ENCODE data around the gene MMP26.
"Not testable (repeated sequence)": the region's sequence is repeated elsewhere in the genome, so short reads cannot be mapped to it uniquely, and the experiment has no call there.

MMP26 gene

DNA sequence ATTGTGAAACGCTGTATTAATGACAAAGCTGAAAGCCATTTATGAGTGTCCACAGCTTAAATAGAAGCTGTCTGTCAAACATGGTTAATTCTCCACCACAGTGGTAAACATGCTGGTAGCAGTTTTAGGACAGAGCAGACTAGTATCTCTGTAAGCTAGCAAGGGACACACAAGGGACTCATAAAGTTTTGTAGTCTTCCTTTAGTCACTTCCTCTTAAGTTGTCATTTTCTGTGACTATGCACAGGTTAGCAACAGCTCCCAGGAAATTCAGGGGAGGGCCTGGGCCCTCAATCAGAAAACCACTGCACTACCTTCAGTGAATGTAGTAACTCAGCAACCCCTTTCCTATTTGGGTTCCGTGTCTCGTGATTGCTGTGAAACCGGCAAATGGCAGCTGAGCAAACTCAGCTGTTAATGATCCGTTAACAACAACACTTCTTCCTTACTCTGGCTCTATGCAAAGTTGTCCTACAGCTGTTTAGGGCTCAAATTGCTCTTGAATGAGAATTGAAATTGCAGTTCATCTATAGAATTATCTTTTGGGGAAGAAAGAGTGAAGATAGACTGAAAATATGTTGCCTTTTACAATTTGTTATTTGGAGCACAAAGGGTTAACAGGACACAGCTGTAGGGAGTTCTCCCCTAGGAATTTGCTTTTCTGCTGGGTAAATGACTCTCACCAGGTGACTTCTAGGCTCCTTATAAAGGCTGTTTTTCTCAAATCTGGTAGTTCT, at the start of gene MMP26:
Gene MMP26, plus strand, starts transcription at position 731 of the 736 bp plus-strand sequence.
- DNase-seq, result no peak

DNA sequence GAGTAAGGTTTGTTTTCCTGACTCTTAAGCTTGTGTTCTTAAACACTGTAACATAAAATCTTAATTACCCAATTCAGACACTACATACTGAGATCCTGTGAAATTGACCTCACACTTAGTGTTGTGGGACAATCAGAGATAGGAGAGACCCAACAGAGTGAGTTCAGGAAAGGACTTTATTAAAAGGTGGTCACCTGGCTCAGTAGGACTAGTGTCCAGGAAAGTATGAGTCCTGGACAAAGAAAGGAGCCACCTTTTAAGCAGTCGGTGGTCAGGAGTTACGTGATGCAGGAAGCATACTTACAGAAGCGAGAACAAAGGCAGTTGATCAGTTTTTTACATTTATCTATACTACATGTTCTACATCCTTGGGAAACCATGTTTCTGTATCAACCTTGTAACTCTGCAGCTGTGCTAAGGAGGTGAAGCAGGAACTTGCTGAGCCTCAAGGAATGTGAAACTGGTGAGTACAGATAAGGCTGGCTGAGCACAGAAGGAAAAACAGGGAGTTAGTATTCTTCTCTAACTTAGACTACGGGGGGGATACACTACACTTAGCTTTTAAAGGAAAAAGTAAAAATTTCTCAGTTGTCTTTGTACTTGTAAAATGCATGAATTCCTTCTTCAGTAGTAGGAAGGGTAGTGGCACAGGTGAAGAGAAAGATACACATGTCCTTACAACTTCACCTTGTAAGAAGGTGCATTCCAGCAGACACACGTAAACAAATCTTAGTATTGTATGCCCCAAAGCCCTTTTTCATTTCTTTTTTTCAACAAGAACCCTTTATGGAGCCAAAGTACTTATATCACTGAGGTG, 45.7 kb upstream of the MMP26 start:
- no peak for DNase-seq

DNA sequence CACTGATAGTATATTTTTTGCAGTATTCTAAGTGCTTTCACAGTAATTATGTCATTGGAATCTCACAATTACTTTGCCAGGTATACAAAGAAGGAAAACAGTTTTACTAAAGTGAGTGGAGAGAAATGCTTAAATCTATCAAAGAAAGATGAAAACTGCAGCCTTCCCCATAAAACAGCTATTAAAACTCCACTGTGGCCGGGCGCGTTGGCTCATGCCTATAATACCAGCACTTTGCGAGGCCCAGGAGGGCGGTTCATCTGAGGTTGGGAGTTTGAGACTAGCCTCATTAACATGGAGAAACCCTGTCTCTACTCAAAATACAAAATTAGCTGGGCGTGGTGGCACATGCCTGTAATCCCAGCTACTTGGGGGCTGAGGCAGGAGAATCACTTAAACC, 41.7 kb upstream of the MMP26 start:
- no peak for DNase-seq

DNA sequence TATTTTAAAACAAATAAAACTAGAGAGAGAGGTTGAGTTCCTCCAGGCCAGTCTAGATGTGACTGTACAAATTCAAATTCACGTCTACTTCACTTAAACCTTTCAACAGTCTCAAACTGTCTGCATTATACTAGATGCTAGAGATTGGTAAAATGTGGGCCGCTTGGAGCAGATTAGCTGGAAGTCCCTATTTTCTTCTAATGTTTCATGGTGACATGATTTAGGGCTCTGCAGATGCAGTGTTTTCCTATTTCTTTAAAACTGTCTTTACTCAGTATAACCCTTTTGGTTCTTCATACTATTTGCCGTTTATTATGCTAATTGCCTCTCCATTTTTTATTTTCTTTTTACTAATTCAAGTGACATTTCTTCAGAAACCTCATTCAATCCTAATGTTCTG, 40.4 kb upstream of the MMP26 start:
- no peak for DNase-seq

DNA sequence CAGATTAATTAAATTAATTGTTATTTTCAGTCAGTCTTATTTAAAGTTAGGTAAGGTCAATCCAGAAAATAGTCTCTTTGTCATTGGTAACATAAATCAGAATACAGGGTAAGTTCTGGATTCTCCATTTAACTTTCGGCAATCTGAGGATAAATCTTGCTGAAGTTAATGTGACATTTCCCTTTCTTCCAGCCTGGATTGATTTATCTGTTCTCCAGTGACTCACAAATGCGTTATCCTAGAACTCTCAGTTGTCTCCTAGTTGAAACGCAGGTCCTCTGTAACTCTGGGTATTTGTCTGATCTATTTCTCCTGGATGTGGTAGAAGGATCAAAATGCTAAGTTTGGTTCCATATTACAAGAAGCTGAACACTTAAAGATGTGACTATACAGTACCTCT, 39.8 kb upstream of the MMP26 start:
- DNase-seq, result no peak

DNA sequence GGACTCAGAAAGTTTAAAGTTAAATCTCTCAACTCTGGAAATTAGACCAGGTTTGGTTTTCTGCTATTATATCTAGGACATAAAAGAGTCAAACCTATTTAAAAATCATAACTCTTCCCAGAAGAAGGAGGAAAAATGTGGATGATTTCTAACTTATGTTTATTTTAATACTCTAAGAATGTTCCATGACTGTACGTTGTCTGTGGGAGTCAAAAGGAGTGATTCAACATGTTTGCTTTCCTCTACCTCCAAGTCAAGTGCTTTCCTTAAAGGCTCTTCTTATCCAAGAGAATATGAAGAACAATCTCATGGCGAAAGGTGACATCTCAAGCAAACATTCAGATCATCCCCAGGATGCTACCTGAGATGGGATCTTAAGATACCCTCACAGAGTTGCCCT, 39.2 kb upstream of the MMP26 start:
- no peak for DNase-seq

DNA sequence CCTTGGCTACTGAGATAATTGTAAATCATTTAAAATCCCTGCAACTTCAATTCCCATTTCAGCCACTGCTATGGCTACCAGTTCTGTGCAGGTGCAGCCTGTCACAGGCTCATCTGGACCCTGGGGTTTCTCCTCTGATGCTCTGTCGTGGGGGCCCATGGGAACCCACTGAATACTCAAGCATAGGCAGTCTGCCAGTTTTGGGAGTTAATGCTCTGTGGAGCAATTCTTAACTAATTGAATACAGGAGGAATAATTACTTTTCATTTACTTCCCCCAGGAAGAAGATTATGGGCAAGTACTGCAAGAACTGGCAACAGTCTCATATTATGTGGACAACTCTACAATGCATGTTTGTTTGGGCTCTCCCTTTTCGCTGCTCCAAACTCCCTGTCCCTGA, 32.8 kb upstream of the MMP26 start:
- no peak for DNase-seq

DNA sequence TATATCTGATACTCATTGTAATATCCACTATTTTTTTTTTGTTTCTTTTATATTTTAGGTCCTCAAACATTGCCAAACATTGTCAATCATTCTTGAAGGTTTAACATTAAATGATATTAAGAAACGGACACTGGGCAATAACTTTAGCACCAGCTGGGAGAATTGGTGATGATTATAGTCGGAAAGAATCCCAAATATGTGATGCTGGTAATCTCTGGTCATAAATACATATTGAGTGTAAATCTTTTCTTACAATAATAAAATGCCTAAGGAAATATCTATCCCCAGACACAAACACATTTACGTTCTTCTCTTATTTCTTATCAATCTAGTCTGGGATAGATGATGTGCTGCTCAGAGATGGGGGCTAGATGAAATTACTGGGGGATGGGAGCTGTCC, 32.1 kb upstream of the MMP26 start:
- DNase-seq, result no peak

DNA sequence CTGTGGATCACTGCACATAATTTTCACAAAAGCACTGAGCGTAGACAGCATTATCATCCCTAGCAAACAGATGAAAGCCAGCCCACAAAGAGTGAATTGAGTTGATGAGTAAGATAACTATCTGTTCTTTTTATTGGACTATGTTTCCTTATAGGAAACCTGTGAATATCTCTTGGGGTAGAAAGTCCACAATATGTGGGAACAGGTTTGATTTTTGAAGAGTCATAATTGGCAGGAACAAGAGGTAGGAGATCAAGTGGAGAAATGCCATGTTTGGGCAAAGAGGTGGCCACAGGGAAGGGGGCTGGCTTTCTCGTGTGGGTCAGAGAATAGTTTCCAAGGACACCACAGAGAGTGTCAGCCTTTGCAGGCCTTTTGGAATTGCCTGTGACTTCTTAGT, 30.8 kb upstream of the MMP26 start:
- no peak for DNase-seq

DNA sequence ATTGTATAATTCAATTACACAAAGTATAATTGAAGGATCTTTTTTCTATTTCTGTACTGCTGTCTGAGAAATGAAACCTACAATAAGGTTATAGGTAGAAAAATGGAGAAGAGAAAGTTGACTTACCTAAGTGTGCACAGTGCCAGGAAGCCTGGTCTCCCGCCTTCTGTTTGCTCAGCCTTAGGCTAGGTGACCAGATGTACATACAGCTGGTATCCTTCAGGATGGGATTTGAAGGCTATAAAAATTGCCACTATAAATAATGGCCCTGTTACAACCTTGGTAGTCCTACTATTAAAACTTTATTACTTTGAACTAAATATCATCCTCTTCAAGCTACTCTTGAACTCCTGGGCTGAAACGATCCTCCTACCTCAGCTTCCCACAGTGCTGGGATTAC, 26.6 kb upstream of the MMP26 start:
- DNase-seq, result no peak

DNA sequence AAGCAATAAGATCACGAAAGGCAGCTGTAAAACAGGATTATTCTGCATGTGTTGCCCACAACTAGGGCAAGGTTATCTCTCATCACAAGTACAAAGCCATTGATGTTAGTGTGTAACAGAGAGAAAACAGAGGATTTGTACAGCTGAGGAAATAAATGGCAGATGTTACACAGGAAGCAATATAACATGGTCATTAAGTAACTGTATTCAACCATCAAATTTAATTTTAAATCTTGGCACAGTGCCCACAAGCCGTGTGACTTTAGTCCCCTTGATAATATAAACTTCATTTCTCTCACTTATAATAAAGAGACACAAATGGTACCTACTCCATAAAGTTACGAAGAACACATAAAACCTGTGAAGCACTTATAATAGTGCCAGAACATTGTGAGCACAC, 24.2 kb upstream of the MMP26 start:
- DNase-seq, result no peak

DNA sequence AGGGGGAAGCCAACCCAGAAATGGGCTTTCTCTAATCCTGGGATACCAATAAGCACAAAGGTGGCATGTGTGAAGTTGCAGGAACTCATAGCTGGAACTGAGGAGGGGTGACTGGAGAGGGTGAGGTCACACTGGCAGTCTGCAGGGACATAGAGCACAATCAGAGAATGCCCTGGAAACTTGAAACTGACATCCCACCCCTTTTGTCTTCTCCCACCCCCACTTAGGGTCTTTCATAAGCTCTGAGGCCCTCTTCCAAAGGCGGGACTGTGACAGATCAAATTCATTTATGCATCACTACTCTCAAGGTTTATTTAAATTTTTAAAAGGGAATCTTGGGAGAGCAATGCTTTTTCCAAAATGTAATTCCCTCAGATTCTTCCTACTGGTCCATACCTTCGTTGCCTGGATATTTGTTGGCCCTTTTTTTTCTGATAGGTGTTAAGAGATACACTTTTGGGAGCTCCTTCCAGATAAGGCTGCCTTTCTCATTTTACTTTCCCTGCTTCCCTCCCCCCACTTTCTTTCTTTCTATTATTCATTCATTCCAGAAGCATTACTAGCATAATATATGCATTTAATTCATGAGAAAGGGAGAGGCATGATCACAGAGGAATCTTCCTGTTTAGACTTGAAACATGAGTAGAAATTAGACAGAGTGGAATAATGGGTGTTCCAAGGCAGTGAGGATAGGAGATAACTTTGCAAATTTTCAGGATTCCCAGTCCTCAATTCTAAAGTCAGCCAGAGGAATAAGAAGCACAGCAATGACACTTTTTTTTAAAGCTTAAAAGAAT, 21.8 kb upstream of the MMP26 start:
- no peak for DNase-seq

DNA sequence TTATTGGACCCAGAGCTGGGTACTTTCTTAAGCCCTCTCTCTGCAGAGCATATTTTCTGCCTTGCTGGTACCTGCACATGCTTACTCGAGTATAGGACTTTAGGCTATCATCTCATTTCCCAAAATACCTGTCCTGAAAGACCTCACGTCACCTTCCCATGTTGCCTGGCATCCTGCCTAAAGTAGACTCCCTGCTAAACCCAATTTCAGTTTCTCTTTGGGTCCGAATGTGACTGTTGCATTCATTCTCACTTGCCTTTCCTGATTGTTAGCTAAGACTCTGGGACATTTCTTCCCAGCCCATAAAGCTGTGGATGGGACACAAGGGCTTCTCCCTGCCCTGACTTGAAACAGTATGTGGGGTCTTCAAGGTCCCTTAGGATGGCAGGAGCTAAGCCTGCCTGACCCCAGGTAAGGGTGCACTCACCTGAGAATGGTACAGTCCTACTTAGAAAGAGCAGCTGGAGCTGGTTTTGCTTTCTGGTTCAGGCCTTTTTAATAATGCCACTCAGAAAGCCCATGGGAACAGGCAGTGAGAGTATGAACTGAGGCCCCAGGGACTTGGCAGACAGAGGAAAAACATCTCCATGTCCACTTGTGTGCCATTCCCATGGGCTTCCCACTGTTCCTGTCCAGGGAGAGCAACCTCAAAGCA, 19.8 kb upstream of the MMP26 start:
- DNase-seq, result no peak

DNA sequence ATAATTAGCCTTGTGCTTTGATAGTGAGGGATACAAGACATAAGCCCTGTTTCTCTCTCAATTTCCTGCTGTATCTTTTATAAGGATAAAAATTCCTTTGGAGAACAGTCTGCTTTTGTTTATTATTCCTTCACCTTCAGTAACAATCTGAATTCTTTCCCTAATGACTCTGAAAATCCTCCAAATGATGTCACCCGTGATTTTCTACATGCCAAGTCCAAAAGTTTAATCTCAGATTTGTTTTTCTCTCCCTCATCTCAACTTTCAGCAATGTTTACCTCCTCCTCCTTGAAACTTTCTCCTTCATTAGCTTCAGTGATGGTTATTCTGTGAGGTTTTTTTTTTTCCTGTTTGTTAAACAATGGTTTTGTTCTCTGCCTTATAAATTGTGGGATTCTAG, 9.1 kb upstream of the MMP26 start:
- DNase-seq, result no peak

DNA sequence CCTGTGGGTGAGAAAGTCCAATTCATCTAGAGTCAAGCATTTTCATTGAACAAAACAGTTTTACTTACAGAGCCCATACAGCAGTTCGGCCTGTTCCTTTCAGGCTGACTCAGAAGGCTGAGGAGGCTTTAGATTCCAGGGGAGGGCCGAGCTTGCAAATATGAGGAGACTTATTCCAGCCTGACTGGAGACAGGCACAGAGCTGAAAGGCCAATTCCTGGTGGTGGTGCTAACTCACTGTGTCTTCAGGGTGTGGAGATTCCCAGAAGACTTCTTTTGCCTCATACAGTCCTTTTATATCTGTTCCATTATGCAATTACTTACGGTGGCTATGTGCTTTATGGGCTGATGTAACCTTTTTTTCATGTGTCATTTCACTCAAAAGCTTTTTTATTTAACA, 7.0 kb upstream of the MMP26 start, which contains the start of gene OR51E2:
Gene OR51E2, minus strand, starts transcription at position 269 of the 400 bp plus-strand sequence. CDS start 15,142 bp downstream, outside the sequence.
- no peak for DNase-seq

DNA sequence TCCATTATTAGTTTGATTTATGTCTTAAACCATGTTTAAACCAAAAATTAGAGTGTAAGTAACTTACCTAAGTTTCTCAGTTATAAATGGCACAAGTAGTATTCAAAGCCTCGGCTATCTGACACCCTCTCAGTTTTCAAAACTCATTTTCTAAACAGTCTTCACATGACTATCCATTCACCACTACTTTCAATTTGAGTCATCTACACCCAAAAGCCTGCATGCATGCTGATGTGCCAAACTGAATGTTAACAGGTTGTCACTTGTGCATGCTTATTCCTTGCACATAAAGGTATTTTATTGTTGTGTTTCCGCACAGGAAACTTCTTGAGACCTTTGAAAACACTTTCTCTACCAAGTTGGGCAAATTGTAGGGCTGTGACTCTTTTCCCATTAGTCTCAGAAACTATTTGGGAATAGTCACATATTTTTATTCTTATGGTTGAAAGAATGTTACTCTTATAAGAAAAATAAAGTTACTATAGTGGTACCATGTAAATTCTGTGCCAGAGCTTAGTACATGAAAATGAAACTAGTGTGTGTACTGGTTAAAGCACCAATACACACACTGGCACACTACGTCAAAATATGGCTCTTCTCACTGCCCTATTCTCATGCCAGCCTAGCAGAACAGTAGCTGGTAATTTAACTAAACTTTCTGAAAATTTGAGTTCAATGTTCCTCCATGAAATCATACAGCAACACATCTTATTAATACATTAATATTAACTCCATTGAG, 4.7 kb upstream of the MMP26 start:
- DNase-seq, result no peak

DNA sequence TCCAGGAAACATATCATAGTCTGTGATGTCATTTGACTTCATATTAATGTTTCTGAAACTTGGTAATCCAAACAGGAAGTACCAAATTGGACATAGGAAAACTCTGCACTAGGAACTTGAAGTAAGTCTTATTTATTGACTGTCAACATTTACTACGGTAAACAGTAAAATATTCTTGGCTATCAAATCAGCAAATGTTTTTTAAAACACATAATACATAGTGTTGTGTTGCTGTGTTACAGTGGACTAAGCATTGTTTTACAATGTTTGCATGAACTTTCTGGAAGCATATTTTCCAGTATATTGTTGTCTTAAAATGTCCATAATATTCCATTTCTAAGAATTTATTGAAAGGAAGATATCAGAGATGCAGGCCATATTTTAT, 4.2 kb upstream of the MMP26 start:
- no peak for DNase-seq

DNA sequence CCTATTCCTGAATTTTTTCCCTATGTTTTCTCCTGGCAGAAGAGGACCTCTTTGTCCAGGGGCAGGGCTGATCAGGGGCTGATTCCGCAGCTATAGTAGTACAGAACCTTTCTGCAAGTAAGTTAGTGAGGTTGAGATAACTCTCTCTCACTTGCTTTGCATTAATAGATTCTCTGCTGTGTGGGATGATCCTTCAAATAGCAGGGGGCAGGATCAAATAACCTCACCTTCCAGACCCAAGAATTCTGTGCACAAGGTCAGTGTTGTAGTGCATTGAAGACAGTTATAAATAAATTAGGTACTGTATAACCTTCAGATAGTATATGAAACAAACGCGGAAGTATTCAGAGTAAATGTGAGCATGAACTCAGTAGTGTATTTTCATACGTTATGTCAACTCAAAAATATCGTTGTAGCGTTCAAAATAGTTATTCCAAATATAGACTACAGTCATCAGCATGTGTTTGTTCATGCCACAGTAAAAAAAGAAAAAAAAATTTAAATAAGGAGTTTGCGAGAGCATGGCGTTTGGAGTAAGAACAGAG, 278 bp downstream of the MMP26 start:
- DNase-seq, result no peak

DNA sequence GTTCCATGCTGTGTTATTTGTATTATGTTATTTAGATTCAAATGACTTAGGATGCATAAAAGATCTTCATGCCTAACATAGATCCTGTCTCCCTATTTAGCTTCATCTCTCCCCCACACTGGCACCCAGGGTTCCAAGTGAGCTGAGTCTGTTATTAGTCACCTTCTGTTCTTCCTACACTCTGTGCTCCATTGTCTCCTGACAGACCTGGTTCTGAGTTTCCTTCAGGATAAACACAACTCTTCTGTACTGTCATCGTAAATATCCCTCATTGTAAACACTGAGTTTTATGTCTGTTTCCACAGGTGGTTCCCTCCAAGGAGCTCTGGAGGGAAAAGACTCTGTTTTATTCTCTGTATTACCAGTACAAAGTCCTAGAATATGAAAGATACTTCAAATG, 8.7 kb downstream of the MMP26 start:
- no peak for DNase-seq

DNA sequence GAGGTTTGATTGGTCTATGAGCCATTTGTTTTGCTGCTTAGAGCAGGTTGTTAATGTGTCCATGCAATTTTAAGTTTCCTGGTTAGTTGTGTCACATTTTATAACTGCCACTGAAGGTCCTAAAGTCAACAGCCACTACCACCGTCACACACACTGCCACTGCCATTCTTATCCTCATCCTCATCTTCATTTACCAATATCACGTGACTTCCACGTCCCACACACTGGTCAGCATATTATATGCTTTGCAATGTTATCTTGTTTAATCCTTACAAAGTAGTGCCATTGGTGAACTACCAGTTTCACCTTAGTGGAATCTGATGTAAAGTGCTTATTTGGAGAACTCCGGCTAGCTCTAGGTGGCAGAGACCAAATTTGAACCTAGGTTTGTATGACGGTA, 9.7 kb downstream of the MMP26 start:
- DNase-seq, result no peak

DNA sequence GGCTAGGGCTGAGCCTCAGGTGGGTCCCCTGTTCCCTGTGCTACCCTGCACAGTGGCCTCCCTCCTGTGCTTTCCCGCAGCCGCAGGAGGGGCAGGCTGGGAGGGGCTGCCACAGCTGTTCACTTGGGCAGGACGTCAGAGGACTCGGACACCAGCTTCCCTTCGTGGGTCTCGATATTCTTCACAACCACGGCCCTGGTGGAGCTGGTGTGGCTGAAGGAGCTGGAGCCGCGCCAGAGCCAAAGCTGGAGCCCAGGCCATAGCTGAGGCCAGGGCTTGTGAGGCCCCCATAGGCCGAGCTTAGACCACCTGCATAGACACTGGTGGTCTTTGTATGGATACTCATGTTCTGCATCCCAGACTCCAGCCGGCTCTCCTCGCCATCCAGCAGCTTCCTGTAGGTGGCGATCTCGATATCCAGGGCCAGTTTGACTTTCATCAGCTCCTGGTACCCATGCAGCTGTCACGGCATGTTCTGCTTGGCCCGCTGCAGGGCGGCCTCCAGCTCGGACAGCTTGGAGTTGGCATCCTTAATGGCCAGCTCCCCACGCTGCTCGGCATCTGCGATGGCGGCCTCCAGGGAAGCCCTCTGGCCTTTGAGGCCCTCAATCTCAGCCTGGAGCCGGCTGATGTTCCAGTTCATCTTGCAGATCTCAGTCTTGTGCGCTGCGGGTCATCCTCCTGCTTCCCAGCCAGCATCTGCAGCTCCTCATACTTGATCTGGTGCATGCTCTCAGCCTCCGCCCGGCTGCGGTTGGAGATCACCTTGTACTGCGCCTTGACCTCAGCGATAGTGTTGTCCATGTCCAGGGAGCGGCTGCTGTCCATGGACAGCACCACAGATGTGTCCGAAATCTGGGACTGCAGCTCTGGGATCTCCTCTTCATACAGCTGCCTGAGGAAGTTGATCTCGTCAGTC, 18.3 kb downstream of the MMP26 start:
- DNase-seq, result not testable (repeated sequence)

Data from SIG-M5 (cell line).